ENCODE data around the gene MYOM1. TPM values are rescaled to one million over a fixed set of nuclear protein-coding genes. Genes with fewer than 3 reads are reported as not detected.
A peak's percentile ranks its signal among the peaks of the same experiment; 100 is the strongest.

Gene MYOM1
- total RNA-seq, 1 donor from 2014 or later = 42.6 TPM

DNA sequence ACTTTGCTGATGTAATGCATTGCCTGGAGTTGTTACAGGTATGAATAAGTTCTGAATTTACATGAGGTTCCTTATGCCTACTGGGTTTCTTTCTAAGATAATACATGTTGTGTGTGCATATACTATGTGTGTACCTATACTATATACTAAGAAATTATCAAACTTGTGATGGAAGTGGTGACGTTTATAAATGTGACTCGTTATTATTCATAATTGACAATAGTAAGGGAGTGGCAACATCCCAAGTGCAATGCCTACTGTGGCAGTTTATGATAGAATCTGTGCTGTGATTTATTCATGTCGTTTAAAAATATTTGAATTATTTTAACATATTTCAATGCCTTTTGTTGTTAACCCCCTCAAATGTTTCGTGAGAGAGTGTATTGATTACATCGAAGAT lies 29.9 kb downstream of the MYOM1 start:
- DNase-seq (ENCODE audit: low spot score) = no peak

DNA sequence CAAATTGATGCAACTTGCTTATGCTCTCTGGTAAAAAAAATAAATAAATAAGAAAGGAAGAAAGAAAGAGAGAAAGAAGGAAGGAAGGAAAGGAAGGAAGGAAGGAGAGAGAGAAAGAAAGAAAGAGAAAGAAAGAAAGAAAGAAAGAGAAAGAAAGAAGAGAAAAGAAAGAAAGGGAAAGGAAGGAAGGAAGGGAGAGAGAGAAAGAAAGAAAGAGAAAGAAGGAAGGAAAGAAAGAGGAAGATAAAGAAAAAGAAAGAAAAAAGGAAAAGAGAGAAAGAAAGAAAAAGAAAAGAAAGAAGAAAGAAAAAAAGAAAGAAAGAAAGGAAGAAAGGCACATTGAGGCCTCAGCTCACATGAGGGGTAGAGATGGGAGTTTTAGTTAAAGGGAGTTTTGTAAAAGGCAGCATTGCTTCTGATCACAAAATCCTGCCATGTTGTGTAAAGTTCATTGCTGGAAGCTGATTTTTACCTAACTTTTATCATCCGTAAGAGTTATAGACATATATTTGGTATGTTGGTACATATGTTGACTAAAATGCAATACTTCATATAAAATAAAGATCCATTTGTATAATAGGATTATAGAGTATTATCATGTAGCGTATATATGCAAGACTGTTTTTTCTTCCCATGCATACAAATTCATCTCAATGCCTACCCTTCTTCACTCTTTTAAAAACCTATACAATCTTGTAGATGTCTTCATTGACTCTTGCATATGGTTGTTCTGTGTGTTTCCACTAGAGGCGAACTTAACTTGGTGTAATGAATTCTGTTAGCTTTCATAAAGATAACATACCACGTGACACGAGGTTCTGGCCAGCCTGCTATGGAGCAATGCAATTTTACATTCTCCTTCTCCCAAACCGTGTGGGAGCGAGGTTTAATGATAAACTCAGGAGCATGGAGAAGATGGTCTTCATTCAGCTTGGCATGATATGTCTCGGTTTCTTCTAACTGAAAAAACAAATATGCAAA lies 32.8 kb downstream of the MYOM1 start:
- DNase-seq (ENCODE audit: low spot score) = peak; percentile 35

DNA sequence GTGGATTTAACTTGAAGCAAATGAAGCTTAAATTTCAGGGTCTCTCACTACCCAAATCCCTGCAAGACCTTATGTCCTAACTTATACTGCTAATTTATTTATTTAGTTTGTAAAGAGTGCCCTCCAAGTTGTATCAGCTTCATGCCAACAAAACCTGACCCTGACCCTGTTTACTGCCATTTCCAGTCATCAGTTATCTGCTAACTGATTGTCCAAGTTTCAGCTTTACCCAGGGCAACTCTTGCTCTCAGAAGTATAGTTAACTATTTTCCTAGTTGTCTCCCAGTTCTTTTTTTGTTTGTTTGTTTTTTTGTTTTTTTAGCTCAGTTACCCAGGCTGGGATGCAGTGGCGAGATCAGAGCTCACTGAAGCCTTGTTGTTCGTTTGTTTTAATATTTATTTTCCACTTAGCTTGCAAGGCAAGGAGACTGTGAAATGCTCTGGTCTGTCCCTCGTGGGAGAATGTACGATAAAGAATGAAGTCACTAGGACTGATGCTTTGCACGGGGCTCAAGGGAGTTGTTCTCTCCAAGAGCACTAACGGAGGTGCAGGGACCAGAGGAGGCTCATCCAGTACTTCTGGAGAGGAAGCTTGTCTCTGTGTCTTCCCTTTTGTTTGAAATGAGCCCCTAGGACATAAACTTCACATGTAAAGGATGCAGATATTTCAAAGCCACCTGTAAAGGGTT lies 35.3 kb downstream of the MYOM1 start:
- no peak for DNase-seq (ENCODE audit: low spot score)

DNA sequence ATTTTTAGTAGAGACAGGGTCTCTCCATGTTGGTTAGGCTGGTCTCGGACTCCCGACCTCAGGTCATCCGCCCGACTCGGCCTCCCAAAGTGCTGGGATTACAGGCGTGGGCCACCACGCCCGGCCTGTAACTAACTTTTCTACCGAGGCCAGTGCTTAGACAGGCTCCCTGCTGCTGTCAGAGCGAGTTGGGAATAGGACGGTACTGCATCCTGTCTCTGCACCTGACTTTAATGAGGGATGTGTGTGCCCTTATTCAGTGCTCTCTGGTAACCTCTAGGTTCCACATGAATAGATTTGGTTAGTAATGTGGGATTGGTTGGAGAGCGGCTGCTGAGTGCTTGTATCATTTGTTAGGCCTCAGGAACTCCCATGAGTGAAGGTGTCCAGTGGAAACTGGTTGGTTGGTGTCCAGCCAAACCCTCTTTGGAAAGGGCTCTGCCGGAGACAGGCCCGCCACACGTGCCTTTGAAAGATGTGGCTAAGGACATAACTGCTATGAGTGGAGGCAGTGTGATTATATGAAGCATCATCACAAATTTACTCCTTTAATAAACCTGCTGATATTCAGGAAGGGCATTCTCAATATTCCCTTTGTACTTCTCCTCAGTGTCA lies 36.6 kb downstream of the MYOM1 start:
- no peak for DNase-seq (ENCODE audit: low spot score)

GRCh38 chr18:3180325-3180724 lies 39.4 kb downstream of the MYOM1 start:
- DNase-seq (ENCODE audit: low spot score) = peak; percentile 90

DNA sequence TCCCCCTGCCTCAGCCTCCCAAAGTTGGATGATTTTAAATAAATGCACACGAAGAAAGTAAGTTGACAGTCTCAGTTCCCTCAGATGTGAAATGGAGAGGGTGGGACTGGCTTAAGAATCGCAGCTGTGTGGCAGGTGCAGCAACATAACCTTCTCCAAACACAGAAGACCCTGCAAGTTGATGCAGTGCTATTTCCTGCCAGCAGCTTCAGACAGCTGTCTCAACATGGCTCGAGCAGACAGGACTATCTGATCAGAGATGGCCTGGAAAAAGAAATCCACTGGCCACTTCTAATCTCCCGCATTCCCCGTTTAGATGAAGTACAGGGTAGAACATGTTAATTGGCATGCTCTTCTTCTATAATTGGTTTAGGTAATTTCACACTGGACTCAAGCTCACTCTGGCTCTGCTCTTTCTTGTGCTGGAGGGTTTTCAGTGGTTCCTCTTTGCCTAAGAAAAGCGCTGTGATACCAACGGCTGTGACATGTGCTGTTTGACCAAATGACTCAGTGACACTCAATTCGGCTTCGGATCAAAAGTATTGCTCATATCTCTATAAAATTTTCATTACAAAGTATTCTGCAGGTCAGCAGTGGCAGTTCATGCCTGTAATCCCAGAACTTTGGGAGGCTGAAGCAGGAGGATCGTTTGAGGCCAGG lies 40.2 kb downstream of the MYOM1 start:
- no peak for DNase-seq (ENCODE audit: low spot score)

GRCh38 chr18:3177902-3178687 lies 41.7 kb downstream of the MYOM1 start:
- DNase-seq (ENCODE audit: low spot score) = peak; percentile 58

GRCh38 chr18:3175195-3175758 lies 44.5 kb downstream of the MYOM1 start:
- DNase-seq (ENCODE audit: low spot score) = no peak

DNA sequence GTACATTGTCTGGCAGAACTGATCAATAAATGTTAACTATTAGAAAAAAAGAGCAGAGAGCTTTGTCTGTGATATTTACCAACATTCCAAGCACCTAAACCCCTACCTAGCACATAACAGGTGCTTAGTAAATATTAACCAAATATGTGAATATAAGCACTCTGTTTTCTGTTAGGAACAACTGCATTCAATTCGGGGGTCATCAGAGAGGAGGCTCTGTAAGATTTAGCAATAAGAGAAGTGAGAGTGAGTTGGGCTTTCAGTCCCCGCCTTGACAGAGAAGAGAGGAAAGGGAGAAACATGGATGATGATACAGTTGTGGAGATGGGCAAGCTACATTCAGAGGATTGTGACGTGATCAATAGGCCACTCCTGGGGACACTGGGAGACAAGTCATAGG lies 47.7 kb downstream of the MYOM1 start:
- DNase-seq (ENCODE audit: low spot score) = no peak

GRCh38 chr18:3171631-3172030 lies 48.1 kb downstream of the MYOM1 start:
- DNase-seq (ENCODE audit: low spot score) = peak; percentile 23

DNA sequence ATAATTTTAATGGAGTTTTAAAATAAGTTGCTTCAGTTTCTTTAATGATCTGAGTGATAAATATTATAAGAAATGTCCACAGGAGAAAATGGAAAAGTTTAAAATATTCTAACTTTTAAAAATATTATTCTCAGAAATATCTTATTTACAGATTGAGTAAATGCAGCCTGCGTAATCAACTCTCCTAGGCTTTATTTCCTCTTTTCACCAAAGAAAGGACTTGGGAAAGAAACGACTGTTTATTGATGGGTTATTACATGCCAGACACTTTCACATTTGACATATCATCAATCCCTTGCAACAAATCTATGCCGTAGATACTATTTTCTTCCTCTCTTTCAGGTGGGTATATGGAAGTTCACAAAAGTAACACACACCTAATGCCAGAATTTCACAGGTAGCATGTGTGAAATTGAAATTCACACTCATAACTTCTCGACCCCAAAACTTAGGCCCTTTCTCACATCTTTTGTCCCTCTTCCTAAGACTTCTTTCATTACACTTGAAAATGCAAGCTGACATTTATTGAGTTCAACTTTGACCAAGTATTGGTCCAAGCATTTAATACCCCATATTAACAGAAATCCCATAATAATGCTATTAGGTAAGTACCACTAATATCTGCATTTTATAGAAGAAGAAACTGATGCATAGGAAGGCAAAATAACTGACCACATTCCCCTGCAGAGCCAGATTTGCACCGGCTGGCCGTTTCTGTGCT lies 49.2 kb downstream of the MYOM1 start:
- DNase-seq (ENCODE audit: low spot score) = no peak

DNA sequence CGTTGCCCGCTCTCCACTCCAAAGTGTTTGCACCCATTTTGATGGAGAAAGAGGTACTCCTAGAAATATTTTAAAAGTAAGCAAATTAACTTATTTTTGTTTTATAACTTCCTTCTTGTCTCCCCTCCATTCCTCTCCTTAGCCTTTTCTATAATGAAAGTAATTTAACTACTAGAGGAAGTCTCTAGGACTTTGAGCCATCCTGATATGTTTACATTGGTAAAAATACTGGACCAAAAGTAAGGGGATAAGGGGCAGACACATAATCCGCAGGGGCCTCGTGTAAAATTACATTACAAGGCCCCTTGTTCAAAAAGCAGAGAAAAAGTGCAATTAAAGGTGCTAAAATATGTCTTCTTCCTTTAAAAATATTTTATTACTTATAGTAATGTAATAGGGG lies 55.4 kb downstream of the MYOM1 start:
- DNase-seq (ENCODE audit: low spot score) = no peak

GRCh38 chr18:3163968-3164367 lies 55.8 kb downstream of the MYOM1 start:
- DNase-seq (ENCODE audit: low spot score) = no peak

GRCh38 chr18:3162181-3162580 lies 57.6 kb downstream of the MYOM1 start:
- DNase-seq (ENCODE audit: low spot score) = no peak

GRCh38 chr18:3159830-3160229 lies 59.9 kb downstream of the MYOM1 start:
- no peak for DNase-seq (ENCODE audit: low spot score)

- no peak for DNase-seq (ENCODE audit: low spot score)
Observed at GRCh38 chr18:3157606-3158005, 62.2 kb downstream of the MYOM1 start.

GRCh38 chr18:3157086-3157485 lies 62.7 kb downstream of the MYOM1 start:
- DNase-seq (ENCODE audit: low spot score) = no peak

GRCh38 chr18:3156325-3156640 lies 63.5 kb downstream of the MYOM1 start:
- DNase-seq (ENCODE audit: low spot score) = peak; percentile 28

GRCh38 chr18:3154214-3154613 lies 65.6 kb downstream of the MYOM1 start:
- no peak for DNase-seq (ENCODE audit: low spot score)

DNA sequence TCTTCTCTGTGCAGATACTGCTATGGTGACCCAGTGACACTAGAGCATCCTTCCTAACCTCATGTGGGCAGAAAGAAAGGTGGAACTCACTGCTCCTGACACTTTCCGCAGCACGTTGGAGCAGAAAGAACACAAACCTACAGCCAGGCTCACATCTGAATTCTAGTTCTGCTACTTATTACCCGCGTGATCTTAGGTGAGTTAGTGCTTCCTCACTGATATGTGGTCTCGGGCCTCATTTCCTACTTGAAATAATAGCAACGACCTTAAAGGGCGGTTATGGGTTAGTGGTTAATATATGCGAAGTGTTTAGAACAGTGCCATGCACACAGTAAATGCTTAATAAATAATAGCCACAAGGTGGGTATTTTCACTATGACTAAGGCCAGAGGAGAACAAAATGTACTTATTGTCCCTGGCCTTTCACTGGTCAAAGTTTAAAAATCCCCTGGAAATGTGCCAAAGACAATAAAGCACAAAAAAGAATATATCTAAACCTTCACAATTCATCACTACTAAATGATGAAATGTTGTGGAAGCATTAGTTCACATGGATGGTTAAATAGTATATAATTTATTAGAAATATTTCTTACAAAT lies 66.6 kb downstream of the MYOM1 start:
- DNase-seq (ENCODE audit: low spot score) = no peak

Data from umbilical cord (tissue), 2 donors.